Subcutaneous adipose tissue (tissue), 4 donors: ENCODE data around the gene SGMS1. TPM values are rescaled to one million over a fixed set of nuclear protein-coding genes. Genes with fewer than 3 reads are reported as not detected.

ENCODE experiments used
- total RNA-seq, 4 donors: library from RNA; depleted of rRNA; stranded (reverse); fragments of >200 nt; gene quantifications; one replicate each; pipeline ENCODE4 v1.1.0, GENCODE V29; 2016
- TF ChIP-seq, protein P1 (sequence below): fragments of 450-650 bp; IDR thresholded peaks from one replicate; pipeline ENCODE4 v1.5.1; 2016; ENCODE audit warnings: low read depth, mild to moderate bottlenecking, control low read depth, antibody characterized with exemption, moderate library complexity

The SGMS1 gene
- total RNA-seq, 4 donors from 2014 or later, result 63.9 to 117 (median 87.4) TPM

DNA sequence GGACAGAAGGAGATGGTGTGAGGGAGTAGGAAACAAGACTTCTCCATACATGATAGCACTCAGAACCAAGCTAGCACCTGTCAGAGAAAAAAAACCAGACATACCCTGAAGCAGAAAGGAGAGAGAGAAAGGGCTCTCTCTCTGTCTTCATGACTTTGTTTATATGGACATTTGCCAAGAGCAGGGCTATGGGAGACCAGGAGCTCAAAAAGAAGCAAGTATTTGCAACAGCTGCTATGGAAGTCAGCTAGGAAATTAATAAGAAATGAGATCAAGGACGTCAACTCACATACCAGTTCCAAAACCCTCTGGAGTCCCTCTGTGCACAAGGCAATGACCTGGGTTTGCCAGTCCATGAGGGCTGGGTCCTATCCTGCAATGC, 111.6 kb downstream of the SGMS1 start:
- TF ChIP-seq, protein P1, sequence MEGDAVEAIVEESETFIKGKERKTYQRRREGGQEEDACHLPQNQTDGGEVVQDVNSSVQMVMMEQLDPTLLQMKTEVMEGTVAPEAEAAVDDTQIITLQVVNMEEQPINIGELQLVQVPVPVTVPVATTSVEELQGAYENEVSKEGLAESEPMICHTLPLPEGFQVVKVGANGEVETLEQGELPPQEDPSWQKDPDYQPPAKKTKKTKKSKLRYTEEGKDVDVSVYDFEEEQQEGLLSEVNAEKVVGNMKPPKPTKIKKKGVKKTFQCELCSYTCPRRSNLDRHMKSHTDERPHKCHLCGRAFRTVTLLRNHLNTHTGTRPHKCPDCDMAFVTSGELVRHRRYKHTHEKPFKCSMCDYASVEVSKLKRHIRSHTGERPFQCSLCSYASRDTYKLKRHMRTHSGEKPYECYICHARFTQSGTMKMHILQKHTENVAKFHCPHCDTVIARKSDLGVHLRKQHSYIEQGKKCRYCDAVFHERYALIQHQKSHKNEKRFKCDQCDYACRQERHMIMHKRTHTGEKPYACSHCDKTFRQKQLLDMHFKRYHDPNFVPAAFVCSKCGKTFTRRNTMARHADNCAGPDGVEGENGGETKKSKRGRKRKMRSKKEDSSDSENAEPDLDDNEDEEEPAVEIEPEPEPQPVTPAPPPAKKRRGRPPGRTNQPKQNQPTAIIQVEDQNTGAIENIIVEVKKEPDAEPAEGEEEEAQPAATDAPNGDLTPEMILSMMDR, result no peak

DNA sequence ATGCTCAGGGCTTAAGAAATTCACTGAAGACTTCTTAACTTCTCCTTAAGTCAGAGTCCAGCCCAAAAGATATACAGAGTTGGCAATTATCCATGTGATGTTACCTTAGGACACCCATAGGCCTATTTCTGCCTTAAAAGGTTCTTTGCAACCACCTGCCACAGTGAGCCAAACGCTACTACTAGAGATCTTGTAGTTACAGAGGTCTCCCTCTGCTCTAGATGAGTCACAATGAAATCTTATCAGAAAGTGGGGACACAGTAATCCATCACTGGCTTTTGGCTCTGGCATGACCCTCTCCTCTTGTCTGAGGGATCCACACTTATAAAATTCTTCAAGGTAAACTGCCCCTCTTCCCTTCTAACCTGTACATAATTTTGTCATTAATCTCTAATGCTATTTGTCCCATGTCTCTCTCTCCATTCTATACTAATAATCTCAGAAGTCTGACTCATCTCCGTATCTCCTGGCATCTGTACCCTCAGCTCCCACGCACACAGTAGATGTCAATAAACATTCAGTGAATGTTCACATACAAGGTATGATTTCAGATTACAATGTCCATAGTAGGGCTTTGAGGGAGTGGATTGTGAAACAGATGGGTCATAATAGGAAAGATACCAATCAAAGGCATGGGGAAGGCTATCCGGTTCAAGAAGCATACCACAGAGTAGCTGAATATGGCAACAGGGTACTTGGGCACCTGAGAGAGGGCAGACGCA, 112.1 kb downstream of the SGMS1 start:
- TF ChIP-seq, protein P1, result no peak

DNA sequence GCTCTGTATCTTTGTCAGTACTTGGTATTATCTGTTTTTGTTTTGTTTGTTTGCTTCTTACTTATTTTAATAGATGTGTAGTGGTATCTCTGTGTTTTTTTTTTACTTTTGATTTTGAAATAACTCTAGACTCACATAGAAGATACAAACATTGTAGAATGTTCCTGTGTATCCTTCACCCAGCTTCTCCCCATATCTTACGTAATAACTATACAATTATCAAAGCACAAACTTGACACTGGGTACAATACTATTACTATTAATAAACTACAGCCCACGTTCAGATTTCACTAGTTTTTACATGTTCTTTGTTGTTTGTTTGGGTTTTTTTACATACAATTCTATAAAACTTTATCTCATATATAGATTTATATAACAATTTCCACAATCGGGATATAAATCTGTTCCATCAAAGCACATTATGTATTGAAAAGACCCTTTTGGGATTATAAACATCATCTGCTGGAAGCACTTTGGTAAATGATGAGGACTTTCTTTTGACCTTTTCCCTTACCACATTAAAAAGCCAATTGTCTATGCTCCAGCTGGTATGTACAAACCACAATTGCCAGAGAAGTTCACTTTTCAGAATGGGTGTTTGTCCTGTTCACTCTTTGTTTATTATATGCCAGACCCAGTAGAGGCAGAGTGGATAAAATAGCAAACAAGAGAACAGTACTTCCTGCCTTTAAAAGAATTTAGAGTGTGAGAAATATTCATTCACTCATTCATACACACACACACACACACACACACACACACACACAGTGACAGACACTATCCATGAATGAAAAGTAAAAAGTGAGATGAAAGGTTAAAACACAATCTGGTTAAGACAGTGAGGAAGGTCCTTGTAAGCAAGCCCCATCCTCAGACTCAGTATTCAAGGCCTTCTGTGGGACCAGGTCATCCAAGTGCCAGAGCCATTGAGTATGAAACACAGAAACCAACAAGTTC, 113.0 kb downstream of the SGMS1 start:
- TF ChIP-seq, protein P1, result no peak

DNA sequence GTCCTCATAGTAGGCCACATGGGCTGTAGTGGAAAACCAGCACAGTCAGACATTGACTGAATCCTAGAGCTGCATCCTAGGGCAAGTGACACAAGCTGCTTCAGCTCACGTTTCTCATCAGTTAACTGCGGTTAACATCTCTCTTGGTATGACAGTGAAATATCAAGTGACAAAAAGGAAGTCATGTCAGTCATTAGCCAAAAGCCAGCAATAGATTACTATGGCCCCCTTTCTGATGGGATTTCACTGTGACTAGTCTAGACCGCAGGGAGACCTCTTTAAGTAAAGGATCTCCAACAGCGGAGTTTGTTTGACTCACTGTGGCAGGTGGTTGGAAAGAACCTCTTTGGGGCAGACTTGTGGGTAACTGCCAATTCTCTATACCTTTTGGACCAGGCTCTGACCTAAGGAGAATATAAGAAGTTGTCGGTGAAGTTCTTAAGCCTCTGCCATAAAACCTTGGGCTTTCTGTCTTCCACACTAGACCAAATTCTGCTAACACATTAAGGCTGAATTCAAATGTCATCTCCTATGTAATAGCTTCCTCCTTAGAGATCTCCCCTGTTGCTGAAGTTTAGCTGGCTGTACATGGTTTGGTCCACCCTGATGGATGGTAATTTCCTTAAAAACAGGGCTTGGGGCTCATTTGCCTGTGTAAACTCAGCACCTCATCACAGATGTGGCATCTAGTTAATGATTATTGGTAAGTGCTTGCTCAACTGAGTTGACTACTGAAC, 115.3 kb downstream of the SGMS1 start:
- TF ChIP-seq, protein P1, result no peak

DNA sequence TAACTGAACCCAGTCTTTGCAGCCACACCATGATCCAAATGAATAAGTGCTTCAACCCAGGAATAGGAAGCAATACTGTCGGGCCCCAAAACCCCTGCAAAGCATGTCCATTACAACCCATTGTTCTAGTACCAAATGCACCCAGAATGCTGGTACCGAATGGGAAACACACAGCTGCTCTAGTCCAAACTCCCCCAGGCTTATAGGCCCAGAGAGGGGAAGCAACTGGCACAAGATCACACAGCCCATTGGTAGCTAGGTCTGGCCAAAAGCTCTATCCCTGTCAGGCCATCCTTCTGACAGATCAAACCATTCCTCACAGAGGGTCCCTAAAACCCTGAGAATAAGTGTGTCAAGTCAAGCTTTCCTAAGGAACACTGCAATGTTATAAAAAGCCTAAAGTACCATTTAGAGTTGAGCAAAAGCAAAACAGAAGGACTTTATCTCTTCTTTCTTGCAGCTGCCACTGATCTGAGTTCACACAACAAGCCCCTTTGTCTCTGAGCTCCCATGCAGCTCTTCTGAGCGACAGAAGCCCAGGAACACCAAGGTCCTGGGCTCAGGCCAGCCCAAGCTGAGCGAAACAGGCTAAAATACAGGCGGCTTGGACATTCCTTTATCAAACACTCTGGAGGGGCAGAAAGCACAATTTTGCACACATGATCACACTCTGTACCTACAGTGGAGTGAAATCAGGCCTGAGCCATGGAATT, 116.7 kb downstream of the SGMS1 start:
- TF ChIP-seq, protein P1, result no peak

DNA sequence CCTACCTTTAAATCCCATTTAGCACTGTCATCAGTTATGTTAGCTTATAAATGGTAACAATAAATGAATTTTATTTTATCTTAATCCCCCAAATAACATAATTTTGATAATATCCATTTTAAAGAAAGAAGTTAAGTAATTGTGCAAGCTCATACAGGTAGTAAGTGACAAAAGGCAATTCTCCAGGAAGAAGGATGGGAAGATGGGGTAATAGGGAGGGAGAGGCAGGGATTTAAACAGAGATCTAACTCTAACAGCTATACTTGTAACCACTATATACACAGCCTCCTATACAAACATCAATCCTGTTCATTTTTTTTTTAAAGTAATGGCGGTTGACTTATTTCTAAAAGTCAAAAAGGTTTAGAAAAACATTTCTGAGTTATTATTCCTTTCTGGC, 119.4 kb downstream of the SGMS1 start:
- TF ChIP-seq, protein P1, result no peak
